Activated CD4-positive, alpha-beta T cell treated with anti-CD3 and anti-CD28 coated beads, Interleukin-2, amount 10 ng/mL, durations not matched to agents 7 days and 5 days (primary cell): Measurements from ENCODE around the gene PTPRN2. TPM values are rescaled to one million over a fixed set of nuclear protein-coding genes. Genes with fewer than 3 reads are reported as not detected.

ENCODE experiments used
- CTCF ChIA-PET: fragments of 350-600 bp; sonication (Branson Sonifier 250); formaldehyde crosslinking; loops from one replicate; lab custom pipeline; 2021; ENCODE audit warnings: antibody characterized with exemption; lab: Charles Lee
- POLR2A ChIA-PET: fragments of 350-600 bp; sonication (Branson Sonifier 250); formaldehyde crosslinking; loops from one replicate; lab custom pipeline; 2021; ENCODE audit warnings: antibody characterized with exemption; lab: Charles Lee
- DNase-seq: peaks from one replicate; pipeline ENCODE4 v3.0.0-alpha.2; 2020
- H3K27ac Mint-ChIP-seq: one replicate; pipeline ENCODE4 v1.8.0; 2021; ENCODE audit warnings: mild to moderate bottlenecking, moderate library complexity, mixed read lengths
- H3K27me3 Mint-ChIP-seq: one replicate; pipeline ENCODE4 v1.8.0; 2021; ENCODE audit warnings: mixed read lengths
- H3K36me3 Mint-ChIP-seq: one replicate; pipeline ENCODE4 v1.8.0; 2021; ENCODE audit warnings: low read depth, mixed read lengths
- H3K4me1 Mint-ChIP-seq: one replicate; pipeline ENCODE4 v1.8.0; 2021; ENCODE audit warnings: mixed read lengths
- H3K4me3 Mint-ChIP-seq: one replicate; pipeline ENCODE4 v1.8.0; 2021; ENCODE audit warnings: mild to moderate bottlenecking, moderate library complexity, mixed read lengths
- H3K9me3 Mint-ChIP-seq: one replicate; pipeline ENCODE4 v1.8.0; 2021; ENCODE audit warnings: mixed read lengths
- total RNA-seq, 2 experiments: library from RNA; stranded (reverse); gene quantifications; one replicate each; pipeline ENCODE4 v1.2.3, GENCODE V29; 2021

The PTPRN2 gene
- total RNA-seq, 2 experiments from 2014 or later = 2.6 to 2.7 TPM

- peaks cover 4% of the 10 kb centered on the region for H3K9me3 Mint-ChIP-seq
- H3K4me3 Mint-ChIP-seq = no peak overlapping the region
- no peaks in the 10 kb centered on the region for H3K4me1 Mint-ChIP-seq
- H3K27me3 Mint-ChIP-seq = no peaks in the 10 kb centered on the region
- ChIA-PET POLR2A (no interaction called here), CTCF (no interaction called here)
- H3K27ac Mint-ChIP-seq = no peak overlapping the region
- no peaks in the 10 kb centered on the region for H3K36me3 Mint-ChIP-seq
- DNase-seq = no peak
Measured at GRCh38 chr7:158271646-158272045, 316.0 kb downstream of the PTPRN2 start.

GRCh38 chr7:158270856-158271413 is 316.7 kb downstream of the PTPRN2 start:
- Mint-ChIP-seq H3K4me1 (no peaks in the 10 kb centered on the region), H3K27ac (no peak overlapping the region), H3K36me3 (no peaks in the 10 kb centered on the region), H3K4me3 (no peak overlapping the region), H3K27me3 (no peaks in the 10 kb centered on the region), H3K9me3 (peaks cover 4% of the 10 kb centered on the region)
- DNase-seq = no peak
- ChIA-PET CTCF (no interaction called here), POLR2A (no interaction called here)

DNA sequence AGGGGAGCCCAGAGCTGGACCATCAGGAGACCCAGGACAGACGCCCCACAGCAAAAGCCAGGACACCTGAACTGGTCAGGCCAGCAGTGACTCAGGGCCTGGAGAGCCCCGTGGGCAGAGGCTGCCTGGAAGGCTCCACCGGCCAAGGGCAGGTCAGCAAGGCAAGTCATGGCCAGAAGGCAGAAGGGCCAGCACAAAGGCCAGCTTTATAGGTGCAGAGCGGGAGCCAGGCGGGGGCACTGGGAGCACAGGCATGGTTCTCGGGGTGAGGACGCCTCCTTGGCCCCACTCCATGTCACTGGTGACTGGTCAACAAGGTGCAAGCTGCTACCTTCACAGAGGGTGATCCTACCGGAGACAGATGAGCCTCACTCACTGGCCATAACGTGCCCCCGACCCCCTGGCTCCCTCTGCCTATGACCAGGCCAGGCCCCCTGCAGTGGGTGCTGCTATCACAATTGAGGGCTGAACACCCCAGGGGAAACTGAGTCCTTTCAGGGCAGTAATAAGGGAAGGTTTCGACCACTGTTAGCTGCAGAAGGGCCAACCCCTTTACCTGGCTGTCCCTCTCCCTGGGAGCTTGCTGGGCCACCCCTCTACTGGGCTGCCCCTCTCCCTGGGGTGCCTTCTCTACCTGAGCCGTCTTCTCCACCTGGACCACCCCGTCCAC is 317.4 kb downstream of the PTPRN2 start:
- Mint-ChIP-seq H3K4me3 (no peak overlapping the region), H3K4me1 (no peaks in the 10 kb centered on the region), H3K36me3 (no peaks in the 10 kb centered on the region), H3K27ac (no peak overlapping the region), H3K9me3 (peaks cover 4% of the 10 kb centered on the region), H3K27me3 (no peaks in the 10 kb centered on the region)
- DNase-seq = no peak
- POLR2A ChIA-PET = no interaction called here
- CTCF ChIA-PET = no interaction called here

- Mint-ChIP-seq H3K4me3 (no peak overlapping the region), H3K4me1 (no peaks in the 10 kb centered on the region), H3K9me3 (peaks cover 4% of the 10 kb centered on the region), H3K36me3 (no peaks in the 10 kb centered on the region), H3K27ac (no peak overlapping the region), H3K27me3 (no peaks in the 10 kb centered on the region)
- POLR2A ChIA-PET = no interaction called here
- no peak for DNase-seq
- CTCF ChIA-PET = no interaction called here
Measured at GRCh38 chr7:158268816-158269535, 318.6 kb downstream of the PTPRN2 start.

GRCh38 chr7:158267742-158268435 is 319.7 kb downstream of the PTPRN2 start:
- Mint-ChIP-seq H3K4me3 (no peak overlapping the region), H3K9me3 (peaks cover 4% of the 10 kb centered on the region), H3K27me3 (no peaks in the 10 kb centered on the region), H3K27ac (no peak overlapping the region), H3K4me1 (no peaks in the 10 kb centered on the region), H3K36me3 (no peaks in the 10 kb centered on the region)
- DNase-seq = no peak
- POLR2A ChIA-PET = no interaction called here
- CTCF ChIA-PET = no interaction called here

- ChIA-PET POLR2A (no interaction called here), CTCF (no interaction called here)
- Mint-ChIP-seq H3K4me1 (no peaks in the 10 kb centered on the region), H3K27me3 (no peaks in the 10 kb centered on the region), H3K36me3 (no peaks in the 10 kb centered on the region), H3K27ac (no peak overlapping the region), H3K9me3 (peaks cover 4% of the 10 kb centered on the region), H3K4me3 (no peak overlapping the region)
- no peak for DNase-seq
Measured at GRCh38 chr7:158266817-158267741, 320.5 kb downstream of the PTPRN2 start.

GRCh38 chr7:158266426-158266816 is 321.2 kb downstream of the PTPRN2 start:
- ChIA-PET POLR2A (no interaction called here), CTCF (no interaction called here)
- no peaks in the 10 kb centered on the region for H3K36me3 Mint-ChIP-seq
- peaks cover 4% of the 10 kb centered on the region for H3K9me3 Mint-ChIP-seq
- no peaks in the 10 kb centered on the region for H3K4me1 Mint-ChIP-seq
- no peak for DNase-seq
- no peak overlapping the region for H3K4me3 Mint-ChIP-seq
- no peaks in the 10 kb centered on the region for H3K27me3 Mint-ChIP-seq
- H3K27ac Mint-ChIP-seq = no peak overlapping the region

- ChIA-PET CTCF (no interaction called here), POLR2A (no interaction called here)
- no peak for DNase-seq
- Mint-ChIP-seq H3K27me3 (no peaks in the 10 kb centered on the region), H3K4me3 (no peak overlapping the region), H3K9me3 (peaks cover 4% of the 10 kb centered on the region), H3K4me1 (no peaks in the 10 kb centered on the region), H3K27ac (no peak overlapping the region), H3K36me3 (no peaks in the 10 kb centered on the region)
Measured at GRCh38 chr7:158265743-158266080, 321.9 kb downstream of the PTPRN2 start.

GRCh38 chr7:158264881-158265742 is 322.5 kb downstream of the PTPRN2 start:
- DNase-seq = no peak
- Mint-ChIP-seq H3K4me1 (no peaks in the 10 kb centered on the region), H3K9me3 (peaks cover 10% of the 10 kb centered on the region), H3K27me3 (no peaks in the 10 kb centered on the region), H3K4me3 (no peak overlapping the region), H3K36me3 (no peaks in the 10 kb centered on the region), H3K27ac (no peak overlapping the region)
- CTCF ChIA-PET = no interaction called here
- POLR2A ChIA-PET = no interaction called here

DNA sequence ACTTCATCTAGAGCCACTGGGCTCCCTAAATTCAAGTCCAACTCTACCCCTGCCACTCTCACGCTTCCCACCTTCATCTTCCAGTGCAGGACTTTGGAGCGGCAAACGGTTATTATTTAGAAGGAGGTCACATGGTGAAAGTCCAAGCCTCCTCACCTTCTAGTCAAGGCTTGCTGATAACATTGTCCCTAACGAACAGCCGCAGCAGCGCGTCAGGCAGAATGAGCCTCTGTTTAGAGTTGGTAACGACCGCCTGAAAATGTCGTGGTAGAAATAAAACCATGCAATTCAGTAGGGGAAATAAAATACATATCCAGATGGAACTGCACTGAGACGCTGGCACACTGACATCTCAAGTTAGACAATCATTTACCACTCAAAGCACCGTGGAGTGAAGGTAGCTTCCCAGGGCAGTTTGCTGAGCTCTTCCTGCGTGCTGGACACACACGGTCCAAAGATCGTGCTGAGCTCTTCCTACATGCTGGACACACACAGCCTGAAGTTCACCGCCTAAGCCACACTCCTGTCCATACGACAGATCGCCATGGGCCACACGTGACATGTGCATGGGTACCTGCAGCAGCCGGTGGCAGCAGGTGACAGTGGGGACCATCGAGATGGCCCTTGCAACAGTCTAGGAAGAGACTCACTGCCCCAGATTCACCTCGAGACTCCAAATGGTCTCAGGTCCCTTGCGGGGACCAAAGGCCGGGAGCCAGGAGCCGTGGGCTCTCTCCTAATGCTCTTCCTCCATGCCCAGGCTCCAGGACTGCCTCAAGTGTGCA is 323.5 kb downstream of the PTPRN2 start:
- H3K4me3 Mint-ChIP-seq = no peak overlapping the region
- H3K27ac Mint-ChIP-seq = no peak overlapping the region
- POLR2A ChIA-PET = no interaction called here
- no peak for DNase-seq
- no peaks in the 10 kb centered on the region for H3K4me1 Mint-ChIP-seq
- H3K27me3 Mint-ChIP-seq = no peaks in the 10 kb centered on the region
- H3K9me3 Mint-ChIP-seq = peaks cover 8% of the 10 kb centered on the region
- H3K36me3 Mint-ChIP-seq = no peaks in the 10 kb centered on the region
- CTCF ChIA-PET = no interaction called here

DNA sequence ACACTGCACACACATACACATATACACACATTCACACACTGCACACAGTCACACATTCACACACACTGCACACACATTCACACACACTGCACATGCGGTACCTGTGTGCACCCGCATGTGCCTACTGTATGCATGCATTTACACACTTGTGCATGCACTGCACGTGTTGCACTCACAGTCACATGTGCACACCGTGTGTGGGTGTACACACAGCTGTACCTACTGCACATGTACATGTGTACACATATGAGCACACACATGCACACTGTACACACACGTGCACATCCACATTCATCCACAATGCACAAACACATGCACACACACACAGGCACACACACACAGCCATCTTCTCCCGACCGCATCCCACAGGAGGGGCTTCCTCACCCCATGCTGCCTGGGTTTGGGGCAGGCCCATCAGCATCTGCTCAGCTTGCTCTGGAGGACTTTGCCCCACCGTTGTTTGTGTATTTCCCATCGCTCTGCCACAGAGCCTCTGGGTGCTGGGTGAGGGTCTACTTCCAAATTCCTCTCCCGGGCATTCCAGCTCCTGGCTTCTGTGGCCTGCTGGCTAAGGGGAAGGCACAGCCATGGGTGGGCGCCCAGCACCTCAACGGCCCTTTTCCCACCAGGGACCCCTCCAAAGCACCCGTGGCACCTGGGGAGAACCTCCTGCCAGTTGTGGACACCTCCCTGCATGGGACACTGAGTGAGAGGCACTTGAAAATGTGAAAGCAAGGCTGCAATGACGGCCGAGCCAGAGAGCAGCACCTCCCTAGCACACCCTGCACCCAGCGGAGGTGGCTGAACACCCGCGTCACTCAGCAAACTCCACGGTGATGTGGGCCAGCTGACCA is 324.3 kb downstream of the PTPRN2 start:
- H3K4me3 Mint-ChIP-seq = no peak overlapping the region
- CTCF ChIA-PET = no interaction called here
- no peaks in the 10 kb centered on the region for H3K36me3 Mint-ChIP-seq
- no peak overlapping the region for H3K27ac Mint-ChIP-seq
- peaks cover 8% of the 10 kb centered on the region for H3K9me3 Mint-ChIP-seq
- POLR2A ChIA-PET = no interaction called here
- H3K27me3 Mint-ChIP-seq = no peaks in the 10 kb centered on the region
- DNase-seq = no peak
- H3K4me1 Mint-ChIP-seq = no peaks in the 10 kb centered on the region
